ENCODE results near the gene GNL3L. TPM values are rescaled to one million over a fixed set of nuclear protein-coding genes. Genes with fewer than 3 reads are reported as not detected.
"Not testable (repeated sequence)": the region's sequence is repeated elsewhere in the genome, so short reads cannot be mapped to it uniquely, and the experiment has no call there.

GNL3L gene
- total RNA-seq, 1 donor from 2014 or later: 50.2 TPM

DNA sequence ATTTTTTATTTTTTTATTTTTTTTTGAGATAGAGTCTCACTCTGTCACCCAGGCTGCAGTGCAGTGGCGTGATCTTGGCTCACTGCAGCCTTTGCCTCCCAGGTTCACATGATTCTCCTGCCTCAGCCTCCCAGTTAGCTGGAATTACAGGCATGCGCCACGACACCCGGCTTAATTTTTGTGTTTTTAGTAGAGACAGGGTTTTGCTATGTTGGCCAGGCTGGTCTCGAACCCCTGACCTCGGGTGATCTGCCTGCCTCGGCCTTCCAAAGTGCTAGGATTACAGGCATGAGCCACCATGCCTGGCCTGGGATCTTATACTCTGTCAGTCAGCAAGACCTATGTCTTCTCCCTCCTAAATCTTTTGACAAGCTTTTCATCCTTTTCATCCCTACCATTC is 25.0 kb downstream of the GNL3L start:
- not testable (repeated sequence) for DNase-seq (ENCODE audit: low read depth)

DNA sequence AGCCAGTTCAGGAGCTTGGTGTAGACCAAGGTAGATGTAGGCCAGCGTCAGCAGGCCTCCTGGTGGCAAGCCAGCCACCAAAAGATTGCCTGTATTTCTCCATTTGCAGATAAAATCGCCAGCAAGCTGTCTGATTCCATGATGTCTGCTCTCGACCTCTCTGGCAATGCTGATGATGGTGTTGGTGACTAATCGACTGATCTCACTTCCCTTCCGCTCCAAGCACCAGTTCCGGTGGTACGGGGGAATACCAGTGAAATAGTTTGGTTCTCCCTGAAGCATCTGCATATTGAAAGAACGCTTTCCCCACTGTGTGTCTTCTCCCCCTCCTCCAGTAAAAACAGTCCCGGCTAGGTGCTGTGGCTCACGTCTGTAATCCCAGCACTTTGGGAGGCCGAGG is 30.4 kb downstream of the GNL3L start:
- no peak for DNase-seq (ENCODE audit: low read depth)

DNA sequence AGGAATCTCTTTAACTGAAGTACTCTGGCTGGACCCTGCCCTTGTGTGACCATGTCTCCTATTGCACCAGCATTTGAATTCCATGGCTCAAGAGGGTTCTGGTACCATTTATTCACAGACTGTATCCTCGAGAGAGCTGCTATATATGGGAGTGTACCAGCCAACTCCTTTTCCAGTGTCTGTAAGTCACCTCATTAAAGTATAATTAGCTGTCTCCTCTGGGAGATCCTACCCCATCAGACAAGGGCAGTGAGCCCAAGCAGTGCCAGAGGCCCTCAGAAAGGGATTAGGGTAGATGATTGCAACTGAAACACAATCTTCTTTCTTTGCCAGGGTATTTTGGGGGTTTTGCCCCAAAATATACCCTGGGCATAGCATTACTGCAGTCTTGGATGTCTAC is 31.6 kb downstream of the GNL3L start:
- DNase-seq (ENCODE audit: low read depth): no peak

DNA sequence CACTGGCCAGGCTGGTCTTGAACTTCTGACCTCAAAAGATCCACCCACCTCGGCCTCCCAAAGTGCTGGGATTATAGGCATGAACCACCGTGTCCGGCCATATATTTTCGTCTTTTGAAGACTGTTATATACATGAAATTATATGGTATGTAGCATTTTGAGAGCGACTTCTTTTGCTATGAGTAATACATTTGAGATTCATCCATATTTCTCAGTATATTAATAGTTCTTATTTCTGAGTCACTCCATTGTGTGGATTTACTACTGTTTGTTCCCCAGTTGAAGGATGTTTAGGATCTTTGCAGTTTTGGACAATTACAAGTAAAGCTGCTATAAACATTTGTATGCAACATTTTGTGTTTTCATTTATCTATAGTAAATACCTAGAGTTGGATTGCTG is 34.9 kb downstream of the GNL3L start:
- DNase-seq (ENCODE audit: low read depth): no peak

DNA sequence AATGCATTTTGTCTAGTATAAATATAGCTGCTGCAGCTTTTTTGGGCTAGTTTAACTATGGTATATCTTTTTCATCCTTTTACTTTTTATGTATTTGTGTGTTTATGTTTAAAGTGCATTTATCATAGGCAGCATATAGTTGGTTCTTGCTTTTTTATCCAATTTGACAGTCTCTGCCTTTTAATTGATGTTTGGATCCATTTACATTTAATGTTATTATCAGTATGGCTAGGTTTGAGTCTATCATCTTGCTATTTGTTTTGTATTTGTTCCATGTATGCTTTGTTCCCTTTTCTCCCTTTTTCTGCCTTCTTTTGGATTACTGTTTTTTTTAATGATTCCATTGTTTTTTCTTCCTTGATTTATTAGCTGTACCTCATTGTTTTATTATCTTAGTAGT is 40.3 kb downstream of the GNL3L start:
- DNase-seq (ENCODE audit: low read depth): no peak

DNA sequence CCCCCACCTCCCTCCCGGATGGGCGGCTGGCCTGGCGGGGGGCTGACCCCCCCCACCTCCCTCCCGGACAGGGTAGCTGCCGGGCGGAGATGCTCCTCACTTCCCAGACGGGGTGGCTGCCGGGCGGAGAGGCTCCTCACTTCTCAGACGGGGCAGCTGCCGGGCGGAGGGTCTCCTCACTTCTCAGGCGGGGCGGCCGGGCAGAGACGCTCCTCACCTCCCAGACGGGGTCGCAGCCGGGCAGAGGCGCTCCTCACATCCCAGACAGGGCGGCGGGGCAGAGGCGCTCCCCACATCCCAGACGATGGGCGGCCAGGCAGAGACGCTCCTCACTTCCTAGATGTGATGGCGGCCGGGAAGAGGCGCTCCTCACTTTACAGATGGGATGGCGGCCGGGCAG is 42.6 kb downstream of the GNL3L start:
- not testable (repeated sequence) for DNase-seq (ENCODE audit: low read depth)

DNA sequence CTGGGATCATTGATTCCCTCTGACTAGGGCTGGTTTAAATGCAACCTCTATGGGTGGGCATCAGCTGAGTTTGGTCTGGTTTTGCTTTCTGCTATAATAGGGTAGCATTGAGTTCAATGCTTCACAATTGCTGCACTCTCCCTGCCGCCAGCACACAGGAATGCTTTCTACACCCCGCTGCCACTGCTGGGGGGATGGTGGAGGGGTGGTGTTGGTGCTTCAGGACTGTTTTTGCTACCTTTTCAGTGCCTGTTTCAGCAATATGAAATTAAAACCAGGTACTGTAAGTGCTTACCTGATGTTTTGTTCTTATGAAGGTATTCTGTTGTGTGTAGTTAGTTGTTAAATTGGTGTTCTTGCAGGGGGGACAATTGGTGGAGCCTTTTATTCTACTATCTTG is 67.7 kb downstream of the GNL3L start:
- no peak for DNase-seq (ENCODE audit: low read depth)

DNA sequence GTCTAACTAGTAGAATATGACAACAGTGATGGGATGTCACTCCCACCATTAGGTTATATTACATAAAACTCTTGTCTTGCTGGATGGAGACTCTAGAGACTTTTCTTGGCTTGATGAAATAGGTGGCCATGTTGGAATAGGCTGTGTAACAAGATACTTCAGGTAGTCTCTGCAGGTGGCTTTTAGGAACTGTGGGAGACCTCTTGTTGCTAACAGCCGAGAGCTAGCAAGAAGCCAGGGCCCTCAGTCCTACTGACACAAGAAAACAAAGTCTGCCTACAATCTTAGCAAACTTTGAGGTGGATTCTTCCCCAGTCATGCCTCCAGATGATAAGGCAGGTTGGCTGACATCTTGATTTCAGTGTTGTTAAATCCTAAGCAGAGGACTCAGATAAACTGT is 72.5 kb downstream of the GNL3L start:
- DNase-seq (ENCODE audit: low read depth): no peak

Other genes starting within 250 kb of the GNL3L start
- 1.9 and 6.7 TPM in 2 replicates for gene WNK3, start 172.2 kb upstream of the GNL3L start, total RNA-seq
- gene TSR2, start 89.8 kb upstream of the GNL3L start, total RNA-seq: 7.8 and 20.9 TPM in 2 replicates
- gene FGD1, start 34.0 kb upstream of the GNL3L start, total RNA-seq: 1.7 and 9.3 TPM in 2 replicates

Measured in renal cortical epithelial cell (primary cell).